GM18951 (cell line): ENCODE results near the gene SRSF7.

ENCODE experiments used
- POLR2A ChIP-seq: IDR thresholded peaks from 4 replicates; pipeline ENCODE4 v1.6.1; 2011; ENCODE audit warnings: mild to moderate bottlenecking; ENCODE audit not compliant: insufficient read length, insufficient read depth; ENCODE audit errors: extremely low read depth
- in situ Hi-C: fragments of 300-500 bp; cut with MboI; formaldehyde crosslinking; loops from one replicate; pipeline ENCODE4 v1.12.0; 2022; ENCODE audit warnings: low sequenced_read_pairs, mixed read lengths, inconsistent platforms; ENCODE audit not compliant: unreplicated experiment

SRSF7 gene

DNA sequence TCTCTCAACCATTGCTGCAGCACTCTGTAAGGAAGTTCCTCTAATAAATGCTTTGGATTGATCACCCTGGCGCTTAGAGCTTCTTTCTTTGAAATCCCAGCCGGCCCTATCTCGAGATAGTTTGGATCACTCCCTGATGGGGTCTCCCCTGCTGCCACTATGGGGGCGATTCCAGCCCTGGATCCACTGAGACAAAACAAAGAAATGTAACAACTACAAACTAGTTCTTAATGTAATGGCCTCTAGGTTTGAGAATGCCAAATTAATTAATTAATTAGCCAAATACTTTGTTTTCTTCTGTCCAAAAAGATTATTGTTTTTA lies 15.2 kb downstream of the SRSF7 start:
- TF ChIP-seq POLR2A, result no peak
- in situ Hi-C loops, result loop anchor here (25.0 kb wide), 1 partner anchor 424 kb away; no protein-coding TSS in a partner anchor

- TF ChIP-seq POLR2A, result no peak
- in situ Hi-C loops, result loop anchor here (25.0 kb wide), 1 partner anchor 422 kb away; no protein-coding TSS in a partner anchor
These were observed 16.7 kb downstream of the SRSF7 start for GRCh38 chr2:38734299-38735058.

DNA sequence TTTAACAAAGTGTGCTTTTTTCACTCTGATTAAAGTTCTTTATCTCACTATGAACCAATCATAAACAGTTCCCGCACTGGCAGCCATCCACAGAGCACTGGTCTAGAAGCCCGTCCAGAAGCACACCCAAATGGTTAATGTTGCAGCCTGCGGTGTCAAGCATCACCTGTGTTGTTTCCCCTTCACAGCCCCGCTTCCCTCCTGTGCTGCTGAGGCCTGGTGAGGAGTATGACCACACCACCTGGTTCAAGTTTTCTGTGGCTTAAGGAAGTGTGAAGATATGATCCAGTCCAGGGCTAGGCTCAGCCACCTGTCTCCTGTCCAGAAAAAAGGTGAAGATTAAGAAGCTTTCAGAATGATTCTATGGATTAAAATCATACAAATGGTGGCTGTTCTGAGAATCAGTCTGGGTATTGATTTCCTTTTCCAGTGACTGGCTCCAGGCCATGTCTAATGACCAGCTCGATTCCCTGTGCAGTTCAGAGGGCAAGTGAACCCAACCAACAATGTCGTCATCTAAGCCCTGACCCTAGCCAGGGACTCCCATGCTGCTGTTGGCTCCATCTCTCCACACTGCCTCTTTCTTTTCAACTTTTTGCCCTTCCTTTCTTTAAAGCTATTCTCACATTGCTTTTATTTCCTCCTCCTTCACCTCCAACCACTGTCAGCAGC lies 17.7 kb downstream of the SRSF7 start:
- no peak for TF ChIP-seq POLR2A
- in situ Hi-C loops, result loop anchor here (25.0 kb wide), 1 partner anchor 421 kb away; no protein-coding TSS in a partner anchor

DNA sequence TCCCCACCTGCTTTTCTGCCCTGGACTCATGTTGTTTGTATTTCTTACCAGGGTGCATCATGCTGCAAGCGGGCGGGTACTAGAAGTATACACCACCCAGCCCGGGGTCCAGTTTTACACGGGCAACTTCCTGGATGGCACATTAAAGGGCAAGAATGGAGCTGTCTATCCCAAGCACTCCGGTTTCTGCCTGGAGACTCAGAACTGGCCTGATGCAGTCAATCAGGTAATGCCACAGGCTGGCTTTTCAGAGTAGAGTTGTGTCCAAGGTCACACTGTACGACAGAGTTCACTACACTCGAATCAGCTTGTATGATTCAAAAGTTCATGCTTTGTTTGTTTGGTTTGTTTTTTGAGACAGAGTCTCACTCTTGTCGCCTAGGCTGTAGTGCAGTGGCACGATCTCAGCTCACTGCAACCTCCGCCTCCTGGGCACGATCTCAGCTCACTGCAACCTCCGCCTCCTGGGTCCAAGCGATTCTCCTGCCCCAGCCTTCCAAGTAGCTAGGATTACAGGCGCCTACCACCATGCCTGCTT lies 19.4 kb downstream of the SRSF7 start:
- no peak for TF ChIP-seq POLR2A
- in situ Hi-C loops, result loop anchor here (25.0 kb wide), 1 partner anchor 419 kb away; no protein-coding TSS in a partner anchor

DNA sequence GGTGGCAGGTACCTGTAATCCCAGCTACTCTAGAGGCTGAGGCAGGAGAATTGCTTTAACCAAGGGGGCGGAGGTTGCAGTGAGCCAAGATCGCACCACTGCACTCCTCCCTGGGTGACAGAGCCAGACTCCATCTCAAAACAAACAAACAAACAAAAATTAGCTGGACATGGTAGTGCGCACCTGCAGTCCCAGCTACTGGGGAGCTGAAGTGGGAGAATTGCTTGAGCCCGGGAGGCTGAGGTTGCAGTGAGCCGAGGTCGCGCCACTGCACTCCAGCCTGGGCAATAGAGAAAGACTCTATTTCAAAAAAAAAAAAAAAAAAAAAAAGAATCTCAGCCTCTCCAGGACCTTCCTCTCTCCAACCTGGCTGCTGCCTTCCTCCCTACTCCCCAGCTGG lies 20.1 kb downstream of the SRSF7 start:
- in situ Hi-C loops, result loop anchor here (25.0 kb wide), 1 partner anchor 419 kb away; no protein-coding TSS in a partner anchor
- TF ChIP-seq POLR2A, result no peak

DNA sequence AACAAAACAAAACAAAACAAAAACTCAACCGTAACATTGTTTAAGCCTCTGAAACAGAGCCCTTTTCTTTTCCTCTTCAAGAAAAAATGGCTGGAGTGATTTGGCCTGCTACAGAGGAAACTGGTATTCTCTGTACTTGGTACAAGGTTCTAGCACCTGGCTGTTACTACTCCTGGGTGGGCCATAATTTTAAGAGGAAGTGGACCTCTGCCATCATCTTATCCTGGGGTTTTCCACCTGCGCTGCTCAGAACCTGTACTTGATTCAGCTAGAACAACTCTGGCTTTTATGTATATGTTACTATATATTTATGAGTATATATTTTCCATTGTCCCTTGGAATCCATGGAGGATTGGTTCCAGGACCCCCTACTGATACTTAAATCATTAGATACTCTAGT lies 22.5 kb downstream of the SRSF7 start:
- TF ChIP-seq POLR2A, result no peak

GRCh38 chr2:38727661-38728060 lies 23.5 kb downstream of the SRSF7 start:
- in situ Hi-C loops, result loop anchor here (25.0 kb wide), 1 partner anchor 415 kb away; no protein-coding TSS in a partner anchor
- no peak for TF ChIP-seq POLR2A

More for the DNA sequence above, 22.5 kb downstream of the SRSF7 start:
- in situ Hi-C loops, result loop anchor here (25.0 kb wide), 1 partner anchor 416 kb away; no protein-coding TSS in a partner anchor

- in situ Hi-C loops, result loop anchor here (5.0 kb wide), 1 partner anchor 136 kb away; no protein-coding TSS in a partner anchor
- no peak for TF ChIP-seq POLR2A
These were observed 28.0 kb downstream of the SRSF7 start for GRCh38 chr2:38723173-38723572.

DNA sequence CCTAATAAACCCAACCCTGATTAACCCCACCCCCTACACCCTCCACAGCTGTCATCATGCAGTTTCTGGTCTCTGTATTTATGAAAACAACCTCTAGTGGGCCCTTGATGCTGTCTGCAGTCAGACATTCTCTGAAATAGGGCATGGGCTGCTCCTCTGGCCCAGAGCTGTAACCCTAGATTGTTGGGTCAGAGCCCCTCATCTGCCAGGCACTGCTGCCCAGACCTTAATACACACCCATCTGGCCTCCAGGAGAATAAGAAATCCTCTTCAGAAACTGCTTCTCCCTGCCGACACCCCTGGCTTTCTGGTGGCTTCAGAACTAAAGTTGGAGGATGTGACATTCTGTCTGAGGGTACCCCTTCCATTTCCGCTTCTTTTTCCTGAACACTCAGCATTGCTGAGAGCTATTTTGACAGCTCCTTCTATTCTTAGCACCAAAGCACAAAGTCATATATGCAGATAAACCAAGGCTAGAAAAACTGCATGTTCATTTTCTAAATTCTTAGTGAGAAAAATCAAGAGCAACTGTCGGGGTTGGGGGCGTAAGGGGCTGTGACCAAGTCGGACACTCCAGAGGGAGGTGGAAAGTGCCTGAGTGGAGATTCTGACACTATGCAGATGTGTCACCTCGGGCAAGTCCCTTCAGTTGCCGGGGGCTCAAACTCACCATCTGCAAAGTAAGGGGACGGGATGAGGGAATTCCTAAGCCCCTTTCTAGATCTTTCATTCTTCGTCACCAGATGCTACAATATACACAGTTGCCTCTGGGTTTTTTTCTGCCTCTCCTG lies 28.7 kb downstream of the SRSF7 start:
- in situ Hi-C loops, result loop anchor here (5.0 kb wide), 1 partner anchor 135 kb away; no protein-coding TSS in a partner anchor
- no peak for TF ChIP-seq POLR2A

DNA sequence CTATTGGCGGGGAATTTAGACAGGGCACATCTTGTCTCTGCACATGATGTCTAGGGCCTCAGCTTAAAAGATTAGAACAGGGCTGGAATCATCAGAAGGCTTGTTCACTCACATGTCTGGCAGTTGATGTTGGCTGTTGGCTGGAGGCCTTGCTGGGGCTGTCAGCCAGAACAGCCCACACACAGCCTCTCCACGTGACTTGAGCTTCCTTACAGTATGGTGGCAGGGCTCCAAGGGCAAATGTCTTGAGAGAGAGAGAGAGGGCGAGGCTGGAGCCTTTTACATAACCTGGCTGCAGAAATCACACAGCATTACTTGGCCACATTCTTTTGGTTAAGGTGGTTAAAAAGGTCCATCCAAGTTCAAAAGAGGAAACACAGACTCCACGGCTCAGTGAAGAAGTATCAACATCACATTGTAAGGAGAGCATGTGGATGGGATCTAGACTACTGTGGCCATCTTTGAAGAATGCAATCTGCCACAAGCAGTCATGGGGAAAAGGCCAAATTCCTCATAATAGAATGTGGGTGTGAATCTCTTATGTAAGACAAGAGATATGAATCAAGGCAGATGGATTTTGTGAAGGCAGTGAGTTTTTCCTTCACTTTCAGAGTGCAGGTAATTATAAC lies 30.4 kb downstream of the SRSF7 start:
- in situ Hi-C loops, result loop anchor here (5.0 kb wide), 1 partner anchor 133 kb away; no protein-coding TSS in a partner anchor
- no peak for TF ChIP-seq POLR2A

DNA sequence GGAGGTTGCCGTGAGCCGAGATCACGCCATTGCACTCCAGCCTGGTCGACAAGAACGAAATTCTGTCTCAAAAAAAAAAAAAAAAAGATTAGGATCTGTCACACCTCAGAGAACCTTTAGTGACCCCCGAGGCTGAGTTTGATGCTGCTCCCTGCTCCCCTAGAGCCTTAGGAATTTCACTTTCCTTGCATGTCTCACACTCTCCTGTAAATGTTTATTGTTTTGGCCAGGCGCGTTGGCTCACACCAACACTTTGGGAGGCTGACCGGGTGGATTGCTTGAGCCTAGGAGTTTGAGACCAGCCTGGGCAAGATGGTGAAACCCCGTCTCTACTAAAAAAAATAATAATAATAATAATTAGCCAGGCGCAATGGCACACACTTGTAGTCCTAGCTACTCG lies 31.5 kb downstream of the SRSF7 start:
- TF ChIP-seq POLR2A, result no peak
- in situ Hi-C loops, result loop anchor here (5.0 kb wide), 1 partner anchor 132 kb away; no protein-coding TSS in a partner anchor

DNA sequence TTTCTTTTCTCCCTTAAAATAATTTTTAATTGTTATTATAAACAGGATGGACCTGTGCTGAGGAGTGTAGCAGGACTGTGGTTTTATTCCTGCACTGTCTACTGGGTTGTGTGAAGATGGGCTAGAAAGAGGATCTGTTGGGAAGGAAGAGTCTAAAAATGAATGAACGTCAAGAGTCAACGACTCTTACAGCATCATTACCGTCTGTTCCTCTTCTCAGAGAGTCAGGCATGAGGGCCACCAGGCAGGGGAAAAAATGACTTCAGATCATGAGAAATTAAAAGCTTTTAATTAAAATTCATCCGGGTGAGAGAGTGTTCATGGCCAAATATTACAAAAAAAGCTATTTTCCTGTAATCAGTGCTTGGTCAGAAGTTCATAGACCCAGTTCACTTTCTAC lies 32.6 kb downstream of the SRSF7 start:
- in situ Hi-C loops, result no loop called here
- TF ChIP-seq POLR2A, result no peak
